HG03378 (cell line): ENCODE data around the gene PSMD13.
A peak's percentile ranks its signal among the peaks of the same experiment; 100 is the strongest.

ENCODE experiments used
- ATAC-seq: cut with Tn5 transposase; IDR thresholded peaks from one replicate; pipeline ENCODE4 v1.9.1; 2021; ENCODE audit warnings: mild to moderate bottlenecking, moderate library complexity; ENCODE audit not compliant: unreplicated experiment

The PSMD13 gene

GRCh38 chr11:203945-204586 lies 32.7 kb upstream of the PSMD13 start:
- ATAC-seq: no peak

- ATAC-seq: no peak
Observed at GRCh38 chr11:204587-205109, 32.1 kb upstream of the PSMD13 start.

- no peak for ATAC-seq
Observed at GRCh38 chr11:205221-206001, 31.4 kb upstream of the PSMD13 start.

GRCh38 chr11:206002-206384 lies 30.8 kb upstream of the PSMD13 start:
- ATAC-seq: no peak

GRCh38 chr11:206526-207207 lies 30.1 kb upstream of the PSMD13 start:
- ATAC-seq: peak; percentile 17

- peak; percentile 76 for ATAC-seq
Observed at GRCh38 chr11:207208-207862, 29.4 kb upstream of the PSMD13 start, which contains the start of the genes BET1L and RIC8A. Gene BET1L (minus strand): TSS chr11:207399. CDS start chr11:207321, 78 bp downstream. Gene RIC8A (plus strand): TSS chr11:207708. CDS start chr11:208855, 1,147 bp downstream.

- no peak for ATAC-seq
Observed at GRCh38 chr11:207863-208180, 29.0 kb upstream of the PSMD13 start.

GRCh38 chr11:208181-208916 lies 28.4 kb upstream of the PSMD13 start:
- no peak for ATAC-seq

- ATAC-seq: no peak
Observed at GRCh38 chr11:208917-209260, 27.9 kb upstream of the PSMD13 start.

- no peak for ATAC-seq
Observed at GRCh38 chr11:209275-210121, 27.3 kb upstream of the PSMD13 start.

- ATAC-seq: no peak
Observed at GRCh38 chr11:210122-210802, 26.5 kb upstream of the PSMD13 start.

GRCh38 chr11:210803-211180 lies 26.0 kb upstream of the PSMD13 start:
- no peak for ATAC-seq

GRCh38 chr11:211295-211694 lies 25.5 kb upstream of the PSMD13 start:
- no peak for ATAC-seq

- no peak for ATAC-seq
Observed at GRCh38 chr11:211741-212140, 25.0 kb upstream of the PSMD13 start.

- ATAC-seq: no peak
Observed at GRCh38 chr11:212150-213100, 24.4 kb upstream of the PSMD13 start.

GRCh38 chr11:213111-213510 lies 23.7 kb upstream of the PSMD13 start:
- no peak for ATAC-seq

GRCh38 chr11:214083-214482 lies 22.7 kb upstream of the PSMD13 start:
- ATAC-seq: no peak

- ATAC-seq: no peak
Observed at GRCh38 chr11:215581-216037, 21.2 kb upstream of the PSMD13 start.
